GM19025 (cell line): ENCODE data around the gene FAM209A.
"Not testable (repeated sequence)": the region's sequence is repeated elsewhere in the genome, so short reads cannot be mapped to it uniquely, and the experiment has no call there.

ENCODE experiments used
- ATAC-seq: cut with Tn5 transposase; IDR thresholded peaks from one replicate; pipeline ENCODE4 v1.9.1; 2021; ENCODE audit warnings: mild to moderate bottlenecking, low read depth, moderate library complexity; ENCODE audit not compliant: unreplicated experiment

The FAM209A gene

DNA sequence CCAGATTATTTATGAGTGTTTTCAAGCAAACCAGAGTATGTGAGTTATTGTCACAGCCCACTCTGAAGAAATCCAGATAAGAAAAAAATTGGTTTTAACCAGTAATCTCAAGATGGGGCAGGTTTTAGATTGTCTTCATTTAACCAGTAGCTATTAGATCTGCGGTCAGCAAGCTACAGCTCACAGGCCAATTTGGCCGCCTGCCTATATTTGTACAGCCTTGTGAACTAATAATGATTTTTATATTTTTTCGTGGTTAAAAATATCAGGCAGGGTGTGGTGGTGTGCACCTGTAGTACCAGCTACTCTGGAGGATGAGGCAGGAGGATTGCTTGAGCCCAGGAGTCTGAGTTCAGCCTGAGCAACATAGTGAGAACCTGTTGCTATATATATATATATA lies 13.5 kb downstream of the FAM209A start:
- ATAC-seq, result no peak

DNA sequence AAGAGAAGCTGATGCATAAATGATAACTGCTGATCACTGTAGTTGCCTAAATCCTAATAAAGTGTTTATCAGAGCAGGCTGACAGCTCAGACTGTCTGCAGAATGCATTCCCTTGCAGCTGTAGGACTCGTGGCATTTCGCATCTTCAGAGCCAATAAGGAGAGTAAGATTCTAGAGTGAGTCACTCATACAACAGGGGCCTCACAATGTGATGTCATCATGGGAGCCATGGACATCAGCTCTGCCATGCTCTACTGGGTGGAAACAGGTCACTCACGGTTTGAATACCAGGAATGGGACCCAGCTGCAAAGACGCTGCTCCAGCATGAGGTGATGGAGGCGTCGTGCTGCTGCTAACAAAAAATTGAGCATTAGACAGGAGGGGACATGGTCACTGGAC lies 15.9 kb downstream of the FAM209A start:
- ATAC-seq, result no peak

DNA sequence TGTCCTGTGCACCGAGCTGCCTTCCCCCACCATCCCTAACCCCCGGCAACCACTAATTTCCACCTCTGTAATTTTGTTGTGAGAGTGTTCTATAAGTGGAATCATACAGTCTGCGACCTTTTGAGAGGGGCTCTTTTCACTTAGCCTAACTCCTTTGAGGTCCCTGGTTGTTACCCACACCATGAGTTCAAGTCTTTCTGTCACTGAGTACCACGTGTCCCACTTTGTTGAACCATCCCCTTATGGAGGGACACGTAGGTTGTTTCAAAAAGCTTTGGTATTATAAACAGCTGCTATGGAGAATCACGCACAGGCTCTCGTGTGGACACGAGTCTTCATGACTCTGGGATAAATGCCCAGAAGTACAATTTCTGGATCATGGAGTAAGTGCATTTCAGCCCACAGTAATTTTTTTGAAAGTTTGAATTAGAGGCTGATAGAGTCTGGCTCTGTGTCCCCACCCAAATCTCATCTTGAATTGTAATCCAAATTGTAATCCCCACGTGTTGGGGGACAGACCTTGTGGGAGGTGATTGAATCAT lies 18.0 kb downstream of the FAM209A start:
- ATAC-seq, result no peak

DNA sequence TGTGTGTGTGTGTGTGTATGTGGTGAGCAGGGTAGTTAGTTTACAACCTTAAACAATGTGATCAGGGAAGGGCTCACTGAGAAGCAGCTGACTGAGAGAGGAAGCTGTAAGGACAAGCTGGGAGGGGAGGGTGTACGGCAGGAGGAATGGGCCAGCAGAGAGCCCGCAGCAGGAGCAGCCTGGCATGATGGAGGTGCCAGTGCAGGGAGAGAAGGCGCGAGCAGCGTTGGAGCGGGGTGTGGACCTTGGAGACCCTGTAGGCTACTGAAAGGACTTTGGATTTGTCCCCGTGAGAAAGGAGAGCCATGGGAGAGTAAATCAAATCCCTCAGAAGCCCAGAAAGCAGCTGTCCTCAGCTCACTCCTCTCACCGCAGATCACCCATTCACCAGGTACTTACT lies 27.0 kb downstream of the FAM209A start:
- no peak for ATAC-seq

DNA sequence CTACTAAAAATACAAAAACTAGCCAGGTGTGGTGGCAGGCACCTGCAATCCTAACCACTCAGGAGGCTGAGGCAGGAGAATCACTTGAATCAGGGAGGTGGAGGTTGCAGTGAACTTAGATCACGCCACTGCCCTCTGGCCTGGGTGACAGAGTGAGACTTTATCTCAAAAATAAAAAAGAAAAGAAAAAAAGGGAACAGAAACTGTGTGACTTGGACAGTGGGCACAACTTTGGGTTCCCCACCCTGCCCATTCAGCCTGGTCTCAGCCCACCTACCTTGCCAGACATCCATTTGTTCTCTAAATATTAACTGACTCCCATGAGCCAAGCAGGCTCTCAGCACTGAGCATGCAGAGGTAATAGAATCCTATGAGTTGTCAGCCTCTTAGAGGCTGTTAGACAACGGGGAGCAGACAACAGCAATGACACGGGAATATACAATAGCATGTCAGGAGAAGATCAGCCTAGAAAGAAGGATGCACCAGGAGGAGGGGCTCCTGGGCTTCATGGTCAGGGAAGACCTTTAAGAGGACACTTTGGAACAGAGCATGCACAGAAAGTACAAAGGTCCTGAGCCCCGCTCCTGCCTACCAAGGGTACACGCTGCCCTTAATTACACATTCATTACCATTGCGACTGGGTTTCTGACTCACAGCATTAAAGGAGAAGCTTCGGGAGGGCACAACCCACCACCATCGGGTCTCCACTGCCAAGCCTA lies 28.5 kb downstream of the FAM209A start:
- ATAC-seq, result peak; percentile 34

DNA sequence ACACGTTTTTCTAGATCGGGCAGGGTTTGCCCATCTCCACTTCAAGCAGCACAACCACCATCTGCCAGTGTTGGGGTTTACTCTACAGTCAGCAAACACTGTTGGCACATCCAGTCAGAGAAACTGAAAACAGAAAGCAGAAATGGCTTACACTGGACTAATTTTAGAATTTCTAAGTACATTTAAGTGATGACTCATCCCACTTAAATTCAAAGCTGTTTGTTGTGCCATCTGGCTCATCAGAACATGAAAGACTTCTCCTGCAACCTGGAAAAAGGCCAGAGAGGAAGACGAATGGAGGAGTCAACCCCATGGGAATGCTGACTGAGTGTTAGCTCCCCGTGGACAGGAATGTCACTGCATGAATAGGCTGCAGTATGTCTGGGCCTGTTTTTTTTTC lies 30.3 kb downstream of the FAM209A start:
- ATAC-seq, result peak; percentile 82

DNA sequence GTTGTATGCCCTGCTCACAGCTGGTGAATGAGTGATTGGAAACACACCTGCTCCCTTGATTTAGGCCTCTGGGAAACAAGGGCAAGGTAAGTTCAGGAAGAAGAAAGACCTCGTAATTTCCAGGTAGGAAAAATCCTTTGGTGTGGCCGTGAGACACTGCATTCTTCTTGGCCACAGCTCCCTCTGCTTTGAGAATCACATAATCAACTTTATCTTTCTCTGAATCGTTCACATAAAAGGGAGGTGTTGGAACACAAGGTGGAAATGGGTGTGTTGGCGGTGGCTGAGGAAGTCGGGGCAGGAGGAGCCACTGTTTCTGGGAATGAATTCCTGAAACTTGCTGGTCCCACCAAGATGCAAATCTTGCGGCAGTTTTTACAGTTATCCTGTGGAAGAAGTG lies 34.4 kb downstream of the FAM209A start:
- ATAC-seq, result no peak

DNA sequence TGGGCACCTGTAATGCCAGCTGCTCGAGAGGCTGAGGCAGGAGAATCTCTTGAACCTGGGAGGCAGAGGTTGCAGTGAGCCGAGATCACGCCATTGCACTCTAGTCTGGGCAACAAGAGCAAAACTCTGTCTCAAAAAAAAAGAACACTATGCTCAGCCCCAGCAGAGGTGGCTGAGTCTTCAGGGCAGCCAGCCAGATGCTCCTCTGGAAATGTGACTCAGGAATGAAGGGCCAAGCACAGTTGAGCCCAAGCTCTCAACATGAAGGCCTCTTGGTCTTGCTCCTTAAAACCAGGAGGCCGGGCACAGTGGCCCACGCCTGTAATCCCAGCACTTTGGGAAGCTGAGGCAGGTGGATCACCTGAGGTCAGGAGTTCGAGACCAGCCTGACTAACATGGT lies 40.0 kb downstream of the FAM209A start:
- ATAC-seq, result not testable (repeated sequence)

DNA sequence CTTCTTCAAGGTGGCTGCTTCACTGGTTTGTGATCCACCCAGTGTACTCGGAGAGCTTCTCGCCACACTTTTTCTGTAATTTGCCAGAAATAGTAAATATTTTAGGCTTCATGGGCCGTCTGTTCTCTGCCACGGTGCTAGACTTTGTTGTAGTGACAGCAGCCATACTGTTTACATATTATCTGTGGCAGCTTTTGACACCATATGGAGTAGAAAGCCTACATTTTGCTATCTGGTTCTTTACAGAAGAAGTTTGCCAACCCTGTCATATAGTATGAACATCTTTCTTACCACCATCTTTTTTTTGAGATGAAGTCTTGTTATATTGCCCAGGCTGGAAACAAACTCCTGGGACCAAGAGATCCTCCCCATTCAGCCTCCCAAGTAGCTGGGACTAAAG lies 41.0 kb downstream of the FAM209A start:
- ATAC-seq, result no peak

DNA sequence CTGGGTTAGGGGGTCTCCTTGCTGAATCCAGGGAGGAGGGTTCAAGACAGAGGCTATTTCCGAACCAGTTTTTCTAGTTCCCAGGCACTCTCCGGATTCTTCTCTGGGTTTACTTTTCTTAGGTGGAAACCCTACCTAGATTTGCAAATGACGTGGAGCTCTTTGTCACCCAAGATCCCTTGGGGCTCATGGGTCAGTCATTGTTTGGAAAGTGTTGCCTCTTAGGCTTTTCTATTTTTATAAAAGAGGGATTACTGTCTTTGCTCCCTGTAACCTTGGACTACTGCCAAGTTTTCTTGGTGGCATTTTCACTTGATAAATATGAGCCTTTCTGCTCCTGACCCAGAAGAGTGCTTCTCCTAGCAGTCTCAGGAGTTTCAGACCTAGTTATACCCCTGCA lies 42.1 kb downstream of the FAM209A start:
- no peak for ATAC-seq

DNA sequence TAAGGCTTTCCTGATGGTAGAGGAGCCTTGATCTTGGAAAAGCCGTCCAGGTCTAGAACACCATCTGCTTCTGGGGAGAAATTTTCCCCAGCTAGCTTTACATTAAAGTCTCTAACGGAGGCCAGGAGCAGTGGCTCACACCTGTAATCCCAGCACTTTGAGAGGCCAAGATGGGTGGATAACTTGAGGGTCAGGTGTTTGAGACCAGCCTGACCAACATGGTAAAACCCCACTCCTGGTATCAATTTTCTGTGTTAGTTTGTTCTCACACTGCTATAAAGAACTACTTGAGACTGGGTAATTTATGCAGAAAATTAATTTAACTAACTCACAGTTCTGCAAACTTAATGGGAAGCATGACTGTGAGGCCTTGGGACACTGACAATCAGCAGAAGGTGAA lies 46.3 kb downstream of the FAM209A start:
- no peak for ATAC-seq

DNA sequence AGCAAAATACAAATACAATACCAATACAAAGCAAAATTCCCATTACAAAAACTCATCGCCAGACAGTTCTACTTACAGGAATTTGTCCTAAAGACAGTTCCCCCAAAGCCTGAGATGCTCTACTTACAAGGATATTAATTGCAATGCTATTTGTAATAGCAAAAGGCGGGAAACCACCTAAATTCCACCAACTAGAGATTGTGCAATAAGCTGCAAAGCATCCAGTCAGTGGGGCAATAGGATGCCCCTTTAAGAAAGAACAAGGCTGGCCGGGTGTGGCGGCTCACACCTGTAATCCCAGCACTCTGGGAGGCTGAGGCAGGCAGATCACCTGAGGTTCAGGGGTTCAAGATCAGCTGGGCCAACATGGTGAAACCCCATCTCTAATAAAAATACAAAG lies 47.6 kb downstream of the FAM209A start:
- ATAC-seq, result no peak

DNA sequence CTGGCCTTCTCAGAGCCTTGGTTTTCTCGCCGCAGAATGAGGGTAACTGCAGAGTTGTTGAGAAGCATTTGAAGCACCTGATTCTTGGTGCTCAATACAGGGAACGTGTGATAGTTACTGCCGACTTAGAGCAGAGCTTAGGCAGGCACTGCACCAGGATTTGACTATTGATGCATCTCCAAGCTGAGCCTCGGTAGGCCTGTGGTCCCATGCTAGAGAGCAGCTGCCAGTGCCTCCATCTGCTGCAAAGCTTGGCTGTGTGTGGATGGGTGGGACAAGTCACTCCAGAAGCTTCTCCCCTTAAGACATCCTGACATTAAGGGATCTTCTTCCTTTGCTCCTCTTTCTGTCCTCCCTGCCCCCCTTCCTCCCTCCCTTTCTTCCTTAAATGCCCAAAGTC lies 49.4 kb downstream of the FAM209A start:
- no peak for ATAC-seq

DNA sequence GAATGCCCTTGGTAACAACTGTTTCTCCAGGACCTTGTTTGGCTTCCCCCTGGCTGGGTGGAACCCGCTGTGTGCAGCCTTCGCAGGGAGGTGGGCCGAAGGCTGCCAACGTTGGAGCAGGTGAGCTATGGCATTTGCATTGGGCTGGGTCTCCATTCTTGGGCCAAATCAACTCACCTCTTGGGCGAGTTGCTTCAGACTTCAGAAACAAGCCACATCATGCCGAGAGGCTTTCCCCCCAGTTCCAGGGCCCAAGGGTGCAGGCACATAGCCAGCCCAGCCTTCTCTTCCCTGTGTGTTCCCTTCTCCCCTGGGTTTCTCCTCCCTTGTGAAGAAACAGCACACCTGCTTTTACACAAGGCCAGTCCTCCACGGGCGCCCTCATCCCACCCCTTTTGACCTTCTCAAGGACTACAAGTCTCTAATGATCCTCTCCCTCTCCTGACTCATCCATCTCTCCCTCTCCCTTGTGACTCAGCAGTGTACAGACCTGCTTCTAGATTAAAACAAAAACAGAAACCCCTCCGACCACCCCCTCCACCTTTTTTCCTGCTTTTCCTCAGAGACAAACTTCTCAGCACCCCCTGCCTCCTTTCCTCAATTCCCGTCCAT lies 50.1 kb downstream of the FAM209A start:
- ATAC-seq, result no peak

DNA sequence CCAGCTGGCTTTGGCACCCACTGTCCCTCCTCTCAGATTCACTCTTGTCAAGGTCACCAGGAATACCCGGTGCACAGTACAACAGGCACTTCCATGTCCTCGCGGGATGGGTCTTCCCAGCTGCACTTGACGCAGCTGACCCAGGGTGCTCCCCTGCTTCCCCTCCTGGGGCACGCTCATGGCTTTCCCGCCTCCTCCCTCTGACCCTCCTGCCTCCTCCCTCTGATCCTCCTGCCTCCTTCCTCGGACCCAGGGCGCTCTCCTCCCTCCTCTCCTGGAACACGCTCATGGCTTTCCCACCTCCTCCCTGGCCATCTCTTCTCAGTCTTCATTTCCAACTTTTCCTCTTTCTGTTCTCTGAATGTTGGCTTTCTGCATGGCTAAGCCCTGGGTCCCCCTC lies 50.6 kb downstream of the FAM209A start:
- ATAC-seq, result no peak
